ENCODE results near the gene CAMK1D. TPM values are rescaled to one million over a fixed set of nuclear protein-coding genes. Genes with fewer than 3 reads are reported as not detected.

Gene CAMK1D
- total RNA-seq, 1 donor from 2014 or later, result 1.8 TPM

- DNase-seq (ENCODE audit: low read depth) (no peak), FAIRE-seq (no peak)
- no peak overlapping the region for H3K4me3 ChIP-seq (ENCODE audit: low read depth, low read length)
- H3K27me3 ChIP-seq (ENCODE audit: control insufficient read depth, insufficient read depth, low read length), result no peaks in the 10 kb centered on the region
- no peaks in the 10 kb centered on the region for H3K36me3 ChIP-seq (ENCODE audit: control insufficient read depth, insufficient read depth, low read length)
- no peak for TF ChIP-seq CTCF (IDR thresholded peaks at IDR 0.05; ENCODE audit: insufficient read depth, low read length, severe bottlenecking)
These were observed 240.4 kb downstream of the CAMK1D start for GRCh38 chr10:12589791-12590190.

GRCh38 chr10:12590675-12591659 is 241.6 kb downstream of the CAMK1D start:
- H3K27me3 ChIP-seq (ENCODE audit: control insufficient read depth, insufficient read depth, low read length), result no peaks in the 10 kb centered on the region
- no peaks in the 10 kb centered on the region for H3K36me3 ChIP-seq (ENCODE audit: control insufficient read depth, insufficient read depth, low read length)
- H3K4me3 ChIP-seq (ENCODE audit: low read depth, low read length), result no peak overlapping the region
- DNase-seq (ENCODE audit: low read depth) (no peak), FAIRE-seq (no peak)
- TF ChIP-seq CTCF (IDR thresholded peaks at IDR 0.05; ENCODE audit: insufficient read depth, low read length, severe bottlenecking), result no peak

GRCh38 chr10:12592967-12593366 is 243.6 kb downstream of the CAMK1D start:
- Histone ChIP-seq H3K4me3 (ENCODE audit: low read depth, low read length) (no peak overlapping the region), H3K27me3 (ENCODE audit: control insufficient read depth, insufficient read depth, low read length) (no peaks in the 10 kb centered on the region), H3K36me3 (ENCODE audit: control insufficient read depth, insufficient read depth, low read length) (no peaks in the 10 kb centered on the region)
- DNase-seq (ENCODE audit: low read depth) (peak; percentile 16), FAIRE-seq (no peak)
- TF ChIP-seq CTCF (IDR thresholded peaks at IDR 0.05; ENCODE audit: insufficient read depth, low read length, severe bottlenecking), result no peak

GRCh38 chr10:12594448-12594944 is 245.1 kb downstream of the CAMK1D start:
- Histone ChIP-seq H3K4me3 (ENCODE audit: low read depth, low read length) (no peak overlapping the region), H3K36me3 (ENCODE audit: control insufficient read depth, insufficient read depth, low read length) (no peaks in the 10 kb centered on the region), H3K27me3 (ENCODE audit: control insufficient read depth, insufficient read depth, low read length) (no peaks in the 10 kb centered on the region)
- FAIRE-seq (peak; percentile 23), DNase-seq (ENCODE audit: low read depth) (no peak)
- TF ChIP-seq CTCF (IDR thresholded peaks at IDR 0.05; ENCODE audit: insufficient read depth, low read length, severe bottlenecking), result no peak

- FAIRE-seq, result no peak
- Histone ChIP-seq H3K36me3 (ENCODE audit: control insufficient read depth, insufficient read depth, low read length) (no peaks in the 10 kb centered on the region), H3K27me3 (ENCODE audit: control insufficient read depth, insufficient read depth, low read length) (no peaks in the 10 kb centered on the region), H3K4me3 (ENCODE audit: low read depth, low read length) (no peak overlapping the region)
- TF ChIP-seq CTCF (IDR thresholded peaks at IDR 0.05; ENCODE audit: insufficient read depth, low read length, severe bottlenecking), result no peak
- no peak for DNase-seq (ENCODE audit: low read depth)
These were observed 246.7 kb downstream of the CAMK1D start for GRCh38 chr10:12595936-12596576.

Data from bronchial epithelial cell (primary cell).